ENCODE results near the gene ARID4B.
"Not testable (repeated sequence)": the region's sequence is repeated elsewhere in the genome, so short reads cannot be mapped to it uniquely, and the experiment has no call there.

The ARID4B gene

GRCh38 chr1:235225299-235225698 is 102.7 kb downstream of the ARID4B start:
- no peak for DNase-seq (ENCODE audit: low spot score)

GRCh38 chr1:235221653-235222375 is 106.2 kb downstream of the ARID4B start:
- no peak for DNase-seq (ENCODE audit: low spot score)

- no peak for DNase-seq (ENCODE audit: low spot score)
Measured at GRCh38 chr1:235215453-235215852, 112.5 kb downstream of the ARID4B start.

GRCh38 chr1:235214962-235215361 is 113.0 kb downstream of the ARID4B start:
- DNase-seq (ENCODE audit: low spot score): not testable (repeated sequence)

- no peak for DNase-seq (ENCODE audit: low spot score)
Measured at GRCh38 chr1:235213752-235214151, 114.2 kb downstream of the ARID4B start.

- DNase-seq (ENCODE audit: low spot score): no peak
Measured at GRCh38 chr1:235211517-235211916, 116.5 kb downstream of the ARID4B start.

- no peak for DNase-seq (ENCODE audit: low spot score)
Measured at GRCh38 chr1:235207209-235207565, 120.8 kb downstream of the ARID4B start.

- DNase-seq (ENCODE audit: low spot score): no peak
Measured at GRCh38 chr1:235206533-235207208, 121.3 kb downstream of the ARID4B start.

GRCh38 chr1:235205687-235206086 is 122.3 kb downstream of the ARID4B start:
- DNase-seq (ENCODE audit: low spot score): no peak

GRCh38 chr1:235203428-235203827 is 124.6 kb downstream of the ARID4B start:
- no peak for DNase-seq (ENCODE audit: low spot score)

GRCh38 chr1:235202447-235202846 is 125.5 kb downstream of the ARID4B start:
- DNase-seq (ENCODE audit: low spot score): not testable (repeated sequence)

- DNase-seq (ENCODE audit: low spot score): peak; percentile 55
Measured at GRCh38 chr1:235199441-235199840, 128.5 kb downstream of the ARID4B start.

GRCh38 chr1:235190431-235190830 is 137.5 kb downstream of the ARID4B start:
- DNase-seq (ENCODE audit: low spot score): no peak

- no peak for DNase-seq (ENCODE audit: low spot score)
Measured at GRCh38 chr1:235187316-235187715, 140.7 kb downstream of the ARID4B start.

- no peak for DNase-seq (ENCODE audit: low spot score)
Measured at GRCh38 chr1:235181561-235182245, 146.3 kb downstream of the ARID4B start.

GRCh38 chr1:235180916-235181460 is 147.0 kb downstream of the ARID4B start:
- no peak for DNase-seq (ENCODE audit: low spot score)

GRCh38 chr1:235176486-235176885 is 151.5 kb downstream of the ARID4B start:
- DNase-seq (ENCODE audit: low spot score): no peak

GRCh38 chr1:235169986-235170385 is 158.0 kb downstream of the ARID4B start:
- no peak for DNase-seq (ENCODE audit: low spot score)

GRCh38 chr1:235168375-235168774 is 159.6 kb downstream of the ARID4B start:
- DNase-seq (ENCODE audit: low spot score): no peak

- peak; percentile 8 for DNase-seq (ENCODE audit: low spot score)
Measured at GRCh38 chr1:235161685-235162327, 166.2 kb downstream of the ARID4B start.

GRCh38 chr1:235160957-235161684 is 166.9 kb downstream of the ARID4B start, which contains the start of gene RBM34:
Gene RBM34, minus strand, starts transcription at chr1:235161250. Its CDS starts 24 bp downstream, at chr1:235161226.
- DNase-seq (ENCODE audit: low spot score): peak; percentile 96

Measured in GM03348 (cell line).